HL-60 (cell line): ENCODE results near the gene NF1.

ENCODE experiments used
- DNase-seq, 2 experiments: peaks; one replicate each; pipeline ENCODE4 v3.0.0-alpha.2; 2010 to 2020; ENCODE audit warnings: low read depth in 1 of 2, low spot score in 1 of 2
- H3K27ac ChIP-seq: fragments of 250-450 bp; sonication (Bioruptor Pico); replicated peaks from 2 replicates; pipeline ENCODE4 v1.5.1; 2020; ENCODE audit warnings: mild to moderate bottlenecking, moderate library complexity
- H3K27me3 ChIP-seq: fragments of 250-450 bp; sonication (Bioruptor Pico); 2 replicates; pipeline ENCODE4 v1.5.1; 2021; ENCODE audit warnings: mild to moderate bottlenecking, moderate library complexity; ENCODE audit not compliant: insufficient read depth, poor library complexity, severe bottlenecking
- H3K4me3 ChIP-seq: replicated peaks from 2 replicates; pipeline ENCODE4 v1.5.1; 2011; ENCODE audit warnings: mild to moderate bottlenecking, control low read depth, low read length; ENCODE audit not compliant: insufficient read depth
- CTCF ChIP-seq: IDR thresholded peaks from one replicate; pipeline ENCODE4 v1.5.1; 2011; ENCODE audit warnings: low read length, control low read depth, inconsistent platforms; ENCODE audit not compliant: insufficient read depth
- GABPA ChIP-seq: IDR thresholded peaks from 2 replicates; pipeline ENCODE4 v1.6.1; 2012; ENCODE audit warnings: low read depth
- POLR2AphosphoS5 ChIP-seq: IDR thresholded peaks from 2 replicates; pipeline ENCODE4 v1.6.1; 2012; ENCODE audit warnings: low read depth
- REST ChIP-seq: IDR thresholded peaks from 2 replicates; pipeline ENCODE4 v1.6.1; 2012; ENCODE audit warnings: low read depth; ENCODE audit not compliant: insufficient replicate concordance
- SPI1 ChIP-seq: IDR thresholded peaks from 2 replicates; pipeline ENCODE4 v1.6.1; 2012; ENCODE audit warnings: low read depth, mild to moderate bottlenecking, borderline replicate concordance

NF1 gene

DNA sequence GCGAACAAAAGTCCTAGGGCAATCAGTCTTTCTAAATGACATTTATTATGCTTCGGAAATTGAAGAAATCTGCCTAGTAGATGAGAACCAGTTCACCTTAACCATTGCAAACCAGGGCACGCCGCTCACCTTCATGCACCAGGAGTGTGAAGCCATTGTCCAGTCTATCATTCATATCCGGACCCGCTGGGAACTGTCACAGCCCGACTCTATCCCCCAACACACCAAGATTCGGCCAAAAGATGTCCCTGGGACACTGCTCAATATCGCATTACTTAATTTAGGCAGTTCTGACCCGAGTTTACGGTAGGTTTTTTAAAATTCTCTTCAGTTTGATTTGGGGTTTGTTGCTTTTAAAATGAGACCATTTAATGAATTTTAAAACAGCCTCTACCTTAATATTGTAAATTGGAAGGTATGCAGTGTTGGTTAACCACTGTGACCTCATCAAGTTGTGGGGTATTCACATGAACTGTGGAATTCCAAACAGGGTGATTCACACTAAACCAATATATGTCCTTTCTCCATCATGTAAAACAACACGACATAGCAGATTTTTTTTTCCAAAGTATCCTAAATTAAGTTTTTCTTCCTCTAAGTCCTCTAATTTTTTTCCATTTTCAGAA lies 232.9 kb downstream of the NF1 start:
- DNase-seq: no peak
- no peak overlapping the region for H3K27ac ChIP-seq
- no peak overlapping the region for H3K4me3 ChIP-seq
- TF ChIP-seq CTCF (no peak), REST (no peak), GABPA (no peak), POLR2AphosphoS5 (no peak), SPI1 (no peak)
- H3K27me3 ChIP-seq: no peaks in the 10 kb centered on the region

- H3K27ac ChIP-seq: no peak overlapping the region
These were observed 233.4 kb downstream of the NF1 start for GRCh38 chr17:31328160-31328535.

GRCh38 chr17:31329221-31329620 lies 234.4 kb downstream of the NF1 start:
- TF ChIP-seq REST: no peak
- no peak for TF ChIP-seq SPI1
- no peak for TF ChIP-seq CTCF
- no peak for TF ChIP-seq POLR2AphosphoS5
- TF ChIP-seq GABPA: no peak
- DNase-seq: no peak
- Histone ChIP-seq H3K27me3 (no peaks in the 10 kb centered on the region), H3K4me3 (no peak overlapping the region), H3K27ac (no peak overlapping the region)

More at GRCh38 chr17:31328160-31328535, 233.4 kb downstream of the NF1 start:
- TF ChIP-seq SPI1 (no peak), REST (no peak)
- no peak for DNase-seq
- H3K27me3 ChIP-seq: no peaks in the 10 kb centered on the region
- no peak overlapping the region for H3K4me3 ChIP-seq
